HEK293 (cell line): ENCODE results near the gene NDUFS2.

Experiments
- SALL2 ChIP-seq: fragments of 450-650 bp; formaldehyde crosslinking; IDR thresholded peaks from 2 replicates; pipeline ENCODE4 v1.5.0; 2017; ENCODE audit warnings: missing biosample characterization, mild to moderate bottlenecking, missing genetic modification characterization, borderline replicate concordance
- ZBTB1 ChIP-seq: fragments of 450-650 bp; formaldehyde crosslinking; IDR thresholded peaks from 2 replicates; pipeline ENCODE4 v1.5.1; 2016; ENCODE audit warnings: missing biosample characterization, missing genetic modification characterization
- ZBTB8A ChIP-seq: fragments of 450-650 bp; formaldehyde crosslinking; IDR thresholded peaks from 2 replicates; pipeline ENCODE4 v1.5.1; 2016; ENCODE audit warnings: missing biosample characterization, missing genetic modification characterization
- ZNF274 ChIP-seq, 2 experiments: fragments of 200-500 bp in 1 of 2; fragments of 450-650 bp in 1 of 2; sonication (Bioruptor generic) in 1 of 2; formaldehyde crosslinking in 1 of 2; IDR thresholded peaks; 2 replicates each; pipeline versions ENCODE4 v1.5.1 to v1.6.1; 2014 to 2016; ENCODE audit warnings: borderline replicate concordance in 1 of 2, inconsistent platforms in 1 of 2, low read length in 1 of 2, missing biosample characterization in 1 of 2, missing genetic modification characterization in 1 of 2
- ZNF544 ChIP-seq: fragments of 450-650 bp; formaldehyde crosslinking; IDR thresholded peaks from 2 replicates; pipeline ENCODE4 v1.5.0; 2017; ENCODE audit warnings: missing biosample characterization, missing genetic modification characterization
- ZNF670 ChIP-seq: fragments of 450-650 bp; formaldehyde crosslinking; IDR thresholded peaks from 2 replicates; pipeline ENCODE4 v1.5.1; 2016; ENCODE audit warnings: missing biosample characterization, missing genetic modification characterization, low read depth
- TF ChIP-seq, protein P1 (sequence below): fragments of 450-650 bp; formaldehyde crosslinking; IDR thresholded peaks from 2 replicates; pipeline ENCODE4 v1.5.1; 2016; ENCODE audit warnings: missing biosample characterization, missing genetic modification characterization
- TF ChIP-seq, protein P2 (sequence below): fragments of 450-650 bp; formaldehyde crosslinking; optimal IDR thresholded peaks from 2 replicates; pipeline ENCODE3; 2016; ENCODE audit warnings: missing biosample characterization, mild to moderate bottlenecking, missing genetic modification characterization
- TF ChIP-seq, protein P3 (sequence below): fragments of 450-650 bp; formaldehyde crosslinking; IDR thresholded peaks from 2 replicates; pipeline ENCODE4 v1.5.1; 2016; ENCODE audit warnings: missing biosample characterization, missing genetic modification characterization, borderline replicate concordance
- TF ChIP-seq, protein P4 (sequence below): fragments of 450-650 bp; formaldehyde crosslinking; IDR thresholded peaks from 2 replicates; pipeline ENCODE4 v1.5.1; 2016; ENCODE audit warnings: missing biosample characterization, missing genetic modification characterization
- TF ChIP-seq, protein P5 (sequence below): fragments of 450-650 bp; formaldehyde crosslinking; IDR thresholded peaks from 2 replicates; pipeline ENCODE4 v1.5.1; 2016; ENCODE audit warnings: missing biosample characterization, missing genetic modification characterization

DNA sequence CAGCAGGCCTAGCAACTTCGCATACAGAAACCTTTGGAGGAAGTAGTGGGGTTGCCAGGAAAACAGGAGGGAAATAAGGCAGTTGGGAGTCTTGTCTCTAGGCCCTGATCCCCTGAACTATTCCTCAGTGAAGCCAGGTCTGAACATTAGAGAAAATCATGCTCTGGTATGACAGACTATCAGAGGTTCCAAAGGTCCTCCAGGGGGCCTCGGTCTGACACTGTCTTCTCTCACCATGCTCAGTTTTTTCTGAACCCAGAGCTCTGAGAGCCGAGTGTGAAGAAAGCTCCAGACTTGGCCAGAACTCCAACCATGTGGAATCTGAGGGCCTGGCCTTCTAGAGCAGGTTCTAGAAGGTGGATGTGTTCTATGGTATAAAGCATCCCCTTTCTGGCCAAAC, 27.7 kb downstream of the NDUFS2 start:
- TF ChIP-seq, protein P1, sequence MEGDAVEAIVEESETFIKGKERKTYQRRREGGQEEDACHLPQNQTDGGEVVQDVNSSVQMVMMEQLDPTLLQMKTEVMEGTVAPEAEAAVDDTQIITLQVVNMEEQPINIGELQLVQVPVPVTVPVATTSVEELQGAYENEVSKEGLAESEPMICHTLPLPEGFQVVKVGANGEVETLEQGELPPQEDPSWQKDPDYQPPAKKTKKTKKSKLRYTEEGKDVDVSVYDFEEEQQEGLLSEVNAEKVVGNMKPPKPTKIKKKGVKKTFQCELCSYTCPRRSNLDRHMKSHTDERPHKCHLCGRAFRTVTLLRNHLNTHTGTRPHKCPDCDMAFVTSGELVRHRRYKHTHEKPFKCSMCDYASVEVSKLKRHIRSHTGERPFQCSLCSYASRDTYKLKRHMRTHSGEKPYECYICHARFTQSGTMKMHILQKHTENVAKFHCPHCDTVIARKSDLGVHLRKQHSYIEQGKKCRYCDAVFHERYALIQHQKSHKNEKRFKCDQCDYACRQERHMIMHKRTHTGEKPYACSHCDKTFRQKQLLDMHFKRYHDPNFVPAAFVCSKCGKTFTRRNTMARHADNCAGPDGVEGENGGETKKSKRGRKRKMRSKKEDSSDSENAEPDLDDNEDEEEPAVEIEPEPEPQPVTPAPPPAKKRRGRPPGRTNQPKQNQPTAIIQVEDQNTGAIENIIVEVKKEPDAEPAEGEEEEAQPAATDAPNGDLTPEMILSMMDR (tag by site-specific recombination) = no peak
- TF ChIP-seq ZNF544 (tag by site-specific recombination) (no peak), ZNF670 (no peak), SALL2 (tag by site-specific recombination) (no peak), ZNF274 (IDR thresholded peaks at IDR 0.05; ENCODE audit: low read length) (no peak), ZNF274 (tag by site-specific recombination; IDR thresholded peaks at IDR 0.05; ENCODE audit: borderline replicate concordance) (no peak), ZBTB1 (no peak), ZBTB8A (no peak)
- TF ChIP-seq, protein P2, sequence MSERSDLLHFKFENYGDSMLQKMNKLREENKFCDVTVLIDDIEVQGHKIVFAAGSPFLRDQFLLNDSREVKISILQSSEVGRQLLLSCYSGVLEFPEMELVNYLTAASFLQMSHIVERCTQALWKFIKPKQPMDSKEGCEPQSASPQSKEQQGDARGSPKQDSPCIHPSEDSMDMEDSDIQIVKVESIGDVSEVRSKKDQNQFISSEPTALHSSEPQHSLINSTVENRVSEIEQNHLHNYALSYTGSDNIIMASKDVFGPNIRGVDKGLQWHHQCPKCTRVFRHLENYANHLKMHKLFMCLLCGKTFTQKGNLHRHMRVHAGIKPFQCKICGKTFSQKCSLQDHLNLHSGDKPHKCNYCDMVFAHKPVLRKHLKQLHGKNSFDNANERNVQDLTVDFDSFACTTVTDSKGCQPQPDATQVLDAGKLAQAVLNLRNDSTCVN (tag by site-specific recombination) = no peak
- TF ChIP-seq, protein P3, sequence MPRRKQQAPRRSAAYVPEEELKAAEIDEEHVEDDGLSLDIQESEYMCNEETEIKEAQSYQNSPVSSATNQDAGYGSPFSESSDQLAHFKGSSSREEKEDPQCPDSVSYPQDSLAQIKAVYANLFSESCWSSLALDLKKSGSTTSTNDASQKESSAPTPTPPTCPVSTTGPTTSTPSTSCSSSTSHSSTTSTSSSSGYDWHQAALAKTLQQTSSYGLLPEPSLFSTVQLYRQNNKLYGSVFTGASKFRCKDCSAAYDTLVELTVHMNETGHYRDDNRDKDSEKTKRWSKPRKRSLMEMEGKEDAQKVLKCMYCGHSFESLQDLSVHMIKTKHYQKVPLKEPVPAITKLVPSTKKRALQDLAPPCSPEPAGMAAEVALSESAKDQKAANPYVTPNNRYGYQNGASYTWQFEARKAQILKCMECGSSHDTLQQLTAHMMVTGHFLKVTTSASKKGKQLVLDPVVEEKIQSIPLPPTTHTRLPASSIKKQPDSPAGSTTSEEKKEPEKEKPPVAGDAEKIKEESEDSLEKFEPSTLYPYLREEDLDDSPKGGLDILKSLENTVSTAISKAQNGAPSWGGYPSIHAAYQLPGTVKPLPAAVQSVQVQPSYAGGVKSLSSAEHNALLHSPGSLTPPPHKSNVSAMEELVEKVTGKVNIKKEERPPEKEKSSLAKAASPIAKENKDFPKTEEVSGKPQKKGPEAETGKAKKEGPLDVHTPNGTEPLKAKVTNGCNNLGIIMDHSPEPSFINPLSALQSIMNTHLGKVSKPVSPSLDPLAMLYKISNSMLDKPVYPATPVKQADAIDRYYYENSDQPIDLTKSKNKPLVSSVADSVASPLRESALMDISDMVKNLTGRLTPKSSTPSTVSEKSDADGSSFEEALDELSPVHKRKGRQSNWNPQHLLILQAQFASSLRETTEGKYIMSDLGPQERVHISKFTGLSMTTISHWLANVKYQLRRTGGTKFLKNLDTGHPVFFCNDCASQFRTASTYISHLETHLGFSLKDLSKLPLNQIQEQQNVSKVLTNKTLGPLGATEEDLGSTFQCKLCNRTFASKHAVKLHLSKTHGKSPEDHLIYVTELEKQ = no peak
- TF ChIP-seq, protein P4, sequence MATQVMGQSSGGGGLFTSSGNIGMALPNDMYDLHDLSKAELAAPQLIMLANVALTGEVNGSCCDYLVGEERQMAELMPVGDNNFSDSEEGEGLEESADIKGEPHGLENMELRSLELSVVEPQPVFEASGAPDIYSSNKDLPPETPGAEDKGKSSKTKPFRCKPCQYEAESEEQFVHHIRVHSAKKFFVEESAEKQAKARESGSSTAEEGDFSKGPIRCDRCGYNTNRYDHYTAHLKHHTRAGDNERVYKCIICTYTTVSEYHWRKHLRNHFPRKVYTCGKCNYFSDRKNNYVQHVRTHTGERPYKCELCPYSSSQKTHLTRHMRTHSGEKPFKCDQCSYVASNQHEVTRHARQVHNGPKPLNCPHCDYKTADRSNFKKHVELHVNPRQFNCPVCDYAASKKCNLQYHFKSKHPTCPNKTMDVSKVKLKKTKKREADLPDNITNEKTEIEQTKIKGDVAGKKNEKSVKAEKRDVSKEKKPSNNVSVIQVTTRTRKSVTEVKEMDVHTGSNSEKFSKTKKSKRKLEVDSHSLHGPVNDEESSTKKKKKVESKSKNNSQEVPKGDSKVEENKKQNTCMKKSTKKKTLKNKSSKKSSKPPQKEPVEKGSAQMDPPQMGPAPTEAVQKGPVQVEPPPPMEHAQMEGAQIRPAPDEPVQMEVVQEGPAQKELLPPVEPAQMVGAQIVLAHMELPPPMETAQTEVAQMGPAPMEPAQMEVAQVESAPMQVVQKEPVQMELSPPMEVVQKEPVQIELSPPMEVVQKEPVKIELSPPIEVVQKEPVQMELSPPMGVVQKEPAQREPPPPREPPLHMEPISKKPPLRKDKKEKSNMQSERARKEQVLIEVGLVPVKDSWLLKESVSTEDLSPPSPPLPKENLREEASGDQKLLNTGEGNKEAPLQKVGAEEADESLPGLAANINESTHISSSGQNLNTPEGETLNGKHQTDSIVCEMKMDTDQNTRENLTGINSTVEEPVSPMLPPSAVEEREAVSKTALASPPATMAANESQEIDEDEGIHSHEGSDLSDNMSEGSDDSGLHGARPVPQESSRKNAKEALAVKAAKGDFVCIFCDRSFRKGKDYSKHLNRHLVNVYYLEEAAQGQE (tag by site-specific recombination) = no peak
- TF ChIP-seq, protein P5, sequence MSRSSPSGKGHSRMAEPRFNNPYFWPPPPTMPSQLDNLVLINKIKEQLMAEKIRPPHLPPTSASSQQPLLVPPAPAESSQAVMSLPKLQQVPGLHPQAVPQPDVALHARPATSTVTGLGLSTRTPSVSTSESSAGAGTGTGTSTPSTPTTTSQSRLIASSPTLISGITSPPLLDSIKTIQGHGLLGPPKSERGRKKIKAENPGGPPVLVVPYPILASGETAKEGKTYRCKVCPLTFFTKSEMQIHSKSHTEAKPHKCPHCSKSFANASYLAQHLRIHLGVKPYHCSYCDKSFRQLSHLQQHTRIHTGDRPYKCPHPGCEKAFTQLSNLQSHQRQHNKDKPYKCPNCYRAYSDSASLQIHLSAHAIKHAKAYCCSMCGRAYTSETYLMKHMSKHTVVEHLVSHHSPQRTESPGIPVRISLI = no peak
